Stimulated activated CD4-positive, alpha-beta T cell treated with anti-CD3 and anti-CD28 coated beads, Interleukin-1b, Interleukin-23, amount 100 ng/mL, for 4 hours (primary cell): Measurements from ENCODE around the gene GRIN3A.

Experiments
- DNase-seq, 2 donors: peaks; one replicate each; pipeline ENCODE4 v3.0.0-alpha.2; 2020; ENCODE audit warnings: low read depth in 2 of 2

The GRIN3A gene

DNA sequence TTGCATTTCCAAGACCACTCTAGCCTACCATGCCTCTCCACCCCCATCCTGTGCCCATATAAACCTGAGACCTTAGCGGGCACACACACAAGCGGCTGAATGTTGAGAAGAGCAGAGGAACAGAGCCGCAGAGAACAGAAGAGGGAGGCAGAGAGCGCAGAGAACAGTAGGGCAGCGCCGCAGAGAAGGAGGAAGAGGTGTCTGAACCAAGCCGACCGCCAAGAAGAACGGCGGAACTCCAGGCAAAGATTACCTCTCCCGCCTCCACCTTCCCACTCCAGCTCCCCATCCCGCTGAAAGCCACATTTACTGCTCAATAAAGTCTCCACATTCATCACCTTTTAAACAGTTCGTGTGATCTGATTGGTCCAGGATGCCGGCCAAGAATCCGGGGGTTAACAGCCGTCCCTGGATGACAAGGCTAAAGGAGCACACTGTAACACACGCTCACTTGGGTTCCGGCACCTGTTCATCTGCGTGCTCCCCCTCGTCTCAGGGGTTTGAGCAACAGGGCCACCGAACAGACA, 33.2 kb downstream of the GRIN3A start:
- DNase-seq: no peak

GRCh38 chr9:101702257-101702656, 36.2 kb downstream of the GRIN3A start:
- no peak for DNase-seq

- no peak for DNase-seq
Observed at GRCh38 chr9:101693546-101694336, 44.7 kb downstream of the GRIN3A start.

DNA sequence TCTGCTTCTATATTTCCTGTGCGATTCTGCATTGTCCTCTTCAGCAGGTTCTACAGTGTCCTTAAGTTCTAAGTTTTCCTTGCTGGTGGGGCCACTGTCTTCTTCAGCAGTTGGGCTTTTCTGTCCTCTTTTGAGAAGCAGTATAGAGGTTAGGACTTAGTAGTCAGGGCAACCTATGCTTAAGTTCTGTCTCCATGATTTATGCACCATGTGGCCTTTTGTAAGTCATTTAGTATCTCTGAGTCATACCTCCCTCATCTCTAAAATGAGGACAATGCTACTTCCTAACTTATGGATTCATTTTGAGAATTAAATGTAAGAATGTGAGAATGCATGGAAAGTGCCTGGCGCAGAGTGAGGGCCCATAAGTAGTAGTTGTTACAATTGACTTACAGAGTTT, 46.8 kb downstream of the GRIN3A start:
- no peak for DNase-seq

DNA sequence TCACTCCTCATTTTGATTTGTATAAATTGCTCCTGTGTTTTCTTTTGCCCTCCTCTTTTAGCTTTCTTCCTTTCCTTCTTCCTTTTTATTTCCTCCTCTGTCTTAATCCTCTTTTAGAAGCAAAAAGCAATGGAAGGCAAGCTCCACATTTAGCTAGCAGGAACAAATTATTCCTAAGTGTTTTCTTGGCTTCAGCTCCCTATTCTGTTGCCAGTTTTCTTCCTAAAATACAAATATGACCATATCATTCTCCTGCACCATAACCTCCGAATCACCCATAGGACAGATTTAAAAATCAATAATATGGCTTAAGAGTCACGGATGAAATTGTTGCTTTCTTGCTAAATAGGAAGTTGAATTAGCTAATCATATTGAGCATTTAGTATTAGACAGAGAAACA, 49.4 kb downstream of the GRIN3A start:
- no peak for DNase-seq

DNA sequence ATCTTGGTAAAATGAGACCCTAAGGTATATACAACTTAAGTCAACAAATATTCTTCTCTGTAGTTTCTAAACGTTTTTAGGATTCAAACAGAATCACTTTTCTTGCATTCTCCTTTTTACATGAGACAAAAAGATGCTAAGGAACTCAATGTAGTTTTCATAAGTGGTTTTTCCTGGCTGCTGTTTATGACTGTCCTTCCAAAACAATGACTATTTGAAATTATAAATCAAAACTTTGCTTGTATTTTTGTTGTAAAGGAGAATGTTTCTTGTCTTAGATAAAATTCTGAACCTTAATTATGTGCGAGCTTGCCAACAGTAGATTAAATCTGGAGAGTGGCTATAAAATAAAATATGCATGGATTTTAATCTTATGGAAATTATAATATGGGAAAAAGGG, 53.8 kb downstream of the GRIN3A start:
- no peak for DNase-seq

- no peak for DNase-seq
Observed at GRCh38 chr9:101683236-101683635, 55.2 kb downstream of the GRIN3A start.

DNA sequence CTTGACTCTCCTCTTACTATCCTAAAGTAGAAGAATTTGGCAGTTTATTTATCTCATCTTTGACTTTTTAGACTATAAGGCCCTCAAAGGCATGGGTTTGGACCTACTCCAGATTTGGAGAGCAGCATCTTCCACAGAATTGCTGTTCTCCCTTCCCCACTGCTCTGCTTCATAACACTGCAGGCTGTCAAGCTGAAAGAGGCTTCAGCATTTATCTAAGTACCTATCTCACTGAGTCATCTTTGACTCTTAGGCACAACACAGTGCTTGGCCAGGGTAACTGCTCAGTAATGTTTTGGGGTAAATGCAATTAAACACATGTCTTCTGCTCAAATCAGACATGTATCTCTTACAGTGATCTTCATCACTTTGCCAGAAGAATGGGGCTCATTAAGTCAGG, 60.6 kb downstream of the GRIN3A start:
- DNase-seq: no peak

DNA sequence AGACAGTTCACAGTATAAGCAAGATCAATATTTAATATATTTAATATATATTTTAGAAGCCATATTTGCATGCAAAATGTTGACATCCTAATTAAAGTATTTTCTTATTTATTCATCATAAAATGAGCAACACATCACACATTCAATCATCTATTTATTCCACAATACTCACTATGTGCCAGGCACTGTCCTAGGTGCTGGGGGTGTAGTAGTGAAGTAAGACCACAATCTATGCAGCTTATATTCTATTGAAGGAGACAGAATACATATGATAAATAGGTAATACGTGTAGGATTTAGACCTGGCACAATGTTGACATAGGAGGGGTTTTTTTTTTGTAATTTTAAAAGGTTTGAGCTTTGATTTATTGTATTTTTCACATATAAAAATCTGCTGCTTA, 63.1 kb downstream of the GRIN3A start:
- DNase-seq: no peak

GRCh38 chr9:101674165-101674564, 64.3 kb downstream of the GRIN3A start:
- DNase-seq: no peak

- no peak for DNase-seq
Observed at GRCh38 chr9:101673642-101674041, 64.8 kb downstream of the GRIN3A start.

- no peak for DNase-seq
Observed at GRCh38 chr9:101671567-101671966, 66.9 kb downstream of the GRIN3A start.

GRCh38 chr9:101668421-101668820, 70.0 kb downstream of the GRIN3A start:
- DNase-seq: no peak

GRCh38 chr9:101664453-101664852, 74.0 kb downstream of the GRIN3A start:
- DNase-seq: no peak

DNA sequence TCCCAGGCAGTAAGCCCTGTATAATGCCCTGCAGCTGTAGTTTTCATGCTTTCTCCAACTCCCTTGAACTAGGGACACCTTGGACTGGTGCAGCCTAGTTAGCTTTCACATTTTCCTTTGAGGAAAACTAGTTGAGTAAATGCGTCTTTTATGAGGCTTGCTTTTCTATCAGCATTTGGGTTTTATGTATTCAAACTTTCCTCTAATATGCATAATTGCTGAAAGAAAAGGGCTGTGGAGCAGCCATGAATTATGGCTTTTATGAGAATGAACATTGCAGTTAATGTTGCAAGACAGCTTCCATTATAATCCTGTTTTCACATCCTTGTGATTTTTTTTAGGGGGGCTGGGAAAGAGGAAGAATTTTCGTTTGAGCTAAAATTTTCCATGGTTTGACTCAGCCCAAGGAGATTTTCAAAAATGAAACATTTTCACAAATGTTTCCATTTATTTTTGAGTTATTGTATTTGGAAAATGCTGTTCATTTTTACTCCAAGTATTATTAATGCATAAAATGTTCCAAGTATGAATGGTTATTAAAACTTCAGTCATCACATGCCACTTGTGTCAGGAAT, 85.8 kb downstream of the GRIN3A start:
- DNase-seq: no peak

GRCh38 chr9:101650142-101650541, 88.3 kb downstream of the GRIN3A start:
- no peak for DNase-seq

DNA sequence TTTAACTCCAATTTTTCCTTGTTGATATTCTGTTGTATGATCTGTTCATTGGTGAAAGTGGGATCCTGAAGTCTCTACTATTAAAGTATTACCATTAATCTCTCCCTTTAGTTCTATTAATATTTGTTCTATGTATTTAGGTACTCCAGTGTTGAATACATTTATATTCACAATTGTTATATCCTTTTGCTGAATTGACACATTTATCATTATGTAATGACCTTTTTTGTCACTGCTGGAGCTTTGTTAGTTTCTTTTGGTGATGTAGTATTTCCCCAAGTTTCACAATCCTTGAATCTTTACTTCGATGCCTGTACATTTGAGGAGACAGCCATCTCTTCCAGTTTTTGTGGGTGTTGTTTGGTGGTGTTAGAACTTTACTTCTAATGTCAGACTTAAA, 90.0 kb downstream of the GRIN3A start:
- DNase-seq: no peak

GRCh38 chr9:101639785-101640665, 98.4 kb downstream of the GRIN3A start:
- no peak for DNase-seq

- DNase-seq: no peak
Observed at GRCh38 chr9:101639311-101639710, 99.1 kb downstream of the GRIN3A start.

DNA sequence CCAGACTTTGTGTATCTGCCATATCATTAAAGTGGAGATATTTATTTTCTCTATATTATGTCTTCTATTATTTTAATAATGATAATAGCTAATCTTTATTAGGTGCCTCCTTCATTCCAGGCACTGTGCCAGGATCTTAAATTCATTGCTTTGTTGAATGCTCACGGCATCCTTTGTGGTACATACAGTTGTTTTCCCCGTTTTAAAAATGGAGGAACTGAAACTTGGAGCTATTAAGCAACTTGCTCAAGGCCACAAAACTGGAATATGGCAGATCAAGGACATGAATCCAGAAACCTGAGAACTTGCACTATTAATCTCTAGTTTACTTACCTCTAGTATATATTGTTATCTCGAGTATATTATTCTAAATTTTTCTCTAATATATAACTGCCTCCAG, 102.2 kb downstream of the GRIN3A start:
- DNase-seq: no peak

DNA sequence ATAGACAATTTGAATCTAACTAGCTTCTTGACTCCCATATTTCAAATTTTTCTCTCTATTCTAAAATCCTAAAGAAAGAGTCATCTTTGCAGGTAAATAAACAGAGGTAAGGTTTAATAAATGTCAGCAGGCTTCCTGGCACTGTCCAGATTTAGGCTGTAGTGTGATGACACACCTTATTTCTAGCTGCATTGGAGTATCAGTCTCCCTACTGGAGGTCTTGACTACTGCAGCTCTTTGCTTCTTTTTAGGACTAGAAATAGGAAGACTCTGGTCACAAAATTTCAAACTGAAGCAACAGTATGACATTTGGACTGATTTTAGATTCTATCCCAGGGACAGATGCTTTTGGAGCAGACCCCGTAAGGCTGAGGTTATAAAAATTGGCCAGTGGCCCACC, 103.0 kb downstream of the GRIN3A start:
- no peak for DNase-seq

GRCh38 chr9:101634741-101635409, 103.6 kb downstream of the GRIN3A start:
- DNase-seq: no peak
